Breast epithelium (tissue), 3 donors: ENCODE data around the gene COX5B.

ENCODE experiments used
- CTCF ChIP-seq, 3 donors: fragments of 450-650 bp; IDR thresholded peaks; one replicate each; pipeline ENCODE4 v1.5.1; 2016 to 2017; ENCODE audit warnings: antibody characterized with exemption in 3 of 3, mild to moderate bottlenecking in 3 of 3, moderate library complexity in 3 of 3
- POLR2A ChIP-seq: fragments of 450-650 bp; IDR thresholded peaks from one replicate; pipeline ENCODE4 v1.6.1; 2016; ENCODE audit warnings: antibody characterized with exemption, mild to moderate bottlenecking, moderate library complexity
- POLR2AphosphoS5 ChIP-seq, 3 donors: sonication (generic); formaldehyde crosslinking; IDR thresholded peaks; one replicate each; pipeline ENCODE4 v1.6.1; 2017; ENCODE audit warnings: antibody characterized with exemption in 3 of 3

GRCh38 chr2:97673915-97674283 is 28.0 kb downstream of the COX5B start:
- no peak for TF ChIP-seq CTCF (IDR thresholded peaks at IDR 0.05)
- no peak for TF ChIP-seq POLR2A
- TF ChIP-seq POLR2AphosphoS5 (IDR thresholded peaks at IDR 0.05) = no peak
